ENCODE results near the gene EEF1AKMT1. TPM values are rescaled to one million over a fixed set of nuclear protein-coding genes. Genes with fewer than 3 reads are reported as not detected.

EEF1AKMT1 gene
- total RNA-seq, 1 experiment from 2014 or later, result 9.8 TPM

GRCh38 chr13:20685092-20685491 is 88.7 kb downstream of the EEF1AKMT1 start:
- no TSS peak for BruUV-seq (replicated peaks)
- Histone ChIP-seq H3K27me3 (ENCODE audit: insufficient read depth, low read length) (no peaks in the 10 kb centered on the region), H3K4me1 (ENCODE audit: control insufficient read depth in 1 of 2, insufficient read depth in 2 of 2, low read length in 2 of 2) (no peaks in the 10 kb centered on the region), H3K27ac (ENCODE audit: low read depth, low read length) (no peak overlapping the region), H3K36me3 (ENCODE audit: control insufficient read depth in 1 of 2, insufficient read depth in 2 of 2, low read length in 2 of 2) (no peaks in the 10 kb centered on the region; a peak in 1 of 4 replicates), H3K4me3 (replicated peaks in 1 of 2; ENCODE audit: low read depth in 1 of 2, low read length in 2 of 2) (no peak overlapping the region), H3K9me2 (ENCODE audit: insufficient read depth) (no peaks in the 10 kb centered on the region), H3K9ac (ENCODE audit: low read length) (no peak overlapping the region), H4K20me1 (ENCODE audit: insufficient read depth) (no peaks in the 10 kb centered on the region), H3K9me3 (ENCODE audit: control insufficient read depth in 1 of 2, insufficient read depth in 1 of 2, low read depth in 1 of 2, low read length in 2 of 2) (no peaks in the 10 kb centered on the region), H3K79me2 (ENCODE audit: insufficient read depth, low read length) (no peaks in the 10 kb centered on the region), H3K4me2 (ENCODE audit: low read length) (no peak overlapping the region), H2AFZ (ENCODE audit: low read depth, low read length, poor library complexity, severe bottlenecking) (no peak overlapping the region)
- intact Hi-C loops (cut with micrococcal nuclease), result no loop called here
- ATAC-seq (no peak), DNase-seq (ENCODE audit: low read depth, low spot score) (no peak)
- ChIA-PET CTCF (no interaction called here), POLR2A (no interaction called here), RAD21 (ENCODE audit: low non-redundant PET in 1 of 2, low total read pairs in 2 of 2, uncharacterized antibody in 2 of 2, unreplicated experiment in 2 of 2) (no interaction called here)
- TF ChIP-seq CTCF (IDR thresholded peaks at IDR 0.05 in 2 of 3, conservative IDR thresholded peaks at IDR 0.05 in 1 of 3; ENCODE audit: borderline replicate concordance in 1 of 3, insufficient read depth in 1 of 3, low read depth in 2 of 3, low read length in 2 of 3), result no peak
- no peak for TF ChIP-seq JUND (IDR thresholded peaks at IDR 0.05)
- TF ChIP-seq SP1 (IDR thresholded peaks at IDR 0.05; ENCODE audit: low read depth), result no peak
- TF ChIP-seq RAD21 (IDR thresholded peaks at IDR 0.05; ENCODE audit: low read depth), result no peak
- no peak for TF ChIP-seq ZFX (IDR thresholded peaks at IDR 0.05)
- TF ChIP-seq POLR2A (IDR thresholded peaks at IDR 0.05; ENCODE audit: borderline replicate concordance, extremely low read depth, insufficient read depth, insufficient read length), result no peak

- DNase-seq (ENCODE audit: low read depth, low spot score) (no peak), ATAC-seq (no peak)
- Histone ChIP-seq H3K4me3 (replicated peaks in 1 of 2; ENCODE audit: low read depth in 1 of 2, low read length in 2 of 2) (no peak overlapping the region), H3K9me3 (ENCODE audit: control insufficient read depth in 1 of 2, insufficient read depth in 1 of 2, low read depth in 1 of 2, low read length in 2 of 2) (no peaks in the 10 kb centered on the region), H3K27ac (ENCODE audit: low read depth, low read length) (no peak overlapping the region), H3K79me2 (ENCODE audit: insufficient read depth, low read length) (no peaks in the 10 kb centered on the region), H2AFZ (ENCODE audit: low read depth, low read length, poor library complexity, severe bottlenecking) (no peak overlapping the region), H3K9ac (ENCODE audit: low read length) (no peak overlapping the region), H4K20me1 (ENCODE audit: insufficient read depth) (no peaks in the 10 kb centered on the region), H3K36me3 (ENCODE audit: control insufficient read depth in 1 of 2, insufficient read depth in 2 of 2, low read length in 2 of 2) (no peaks in the 10 kb centered on the region), H3K4me2 (ENCODE audit: low read length) (no peak overlapping the region), H3K9me2 (ENCODE audit: insufficient read depth) (no peaks in the 10 kb centered on the region), H3K27me3 (ENCODE audit: insufficient read depth, low read length) (no peaks in the 10 kb centered on the region), H3K4me1 (ENCODE audit: control insufficient read depth in 1 of 2, insufficient read depth in 2 of 2, low read length in 2 of 2) (no peaks in the 10 kb centered on the region)
- intact Hi-C loops (cut with micrococcal nuclease), result no loop called here
- ChIA-PET CTCF (no interaction called here), POLR2A (no interaction called here), RAD21 (ENCODE audit: low non-redundant PET in 1 of 2, low total read pairs in 2 of 2, uncharacterized antibody in 2 of 2, unreplicated experiment in 2 of 2) (no interaction called here)
- TF ChIP-seq ZNF274 (IDR thresholded peaks at IDR 0.05; ENCODE audit: low read depth, low read length) (no peak), EZH2 (IDR thresholded peaks at IDR 0.05) (no peak)
- no TSS peak for BruUV-seq (replicated peaks)
Observed at GRCh38 chr13:20684546-20684945, 89.2 kb downstream of the EEF1AKMT1 start.
